K562 (cell line): Measurements from ENCODE around the gene GZMM.

Experiments
- BHLHE40 ChIP-seq: IDR thresholded peaks from 2 replicates; pipeline ENCODE4 v1.6.1; 2011; ENCODE audit warnings: low read length, improper control_type of control experiment
- CBX5 ChIP-seq: IDR thresholded peaks from 2 replicates; pipeline ENCODE4 v1.6.1; 2014; ENCODE audit warnings: low read depth, borderline replicate concordance
- CEBPB ChIP-seq: fragments of 450-650 bp; IDR thresholded peaks from 2 replicates; pipeline ENCODE4 v1.6.1; 2016; ENCODE audit warnings: missing genetic modification characterization, missing compliant biosample characterization
- CHD2 ChIP-seq: IDR thresholded peaks from 2 replicates; pipeline ENCODE4 v1.6.1; 2011; ENCODE audit warnings: low read depth, low read length
- CREM ChIP-seq: IDR thresholded peaks from 2 replicates; pipeline ENCODE4 v1.6.1; 2014; ENCODE audit warnings: antibody characterized with exemption, low read depth
- CTCF ChIP-seq, 3 experiments: IDR thresholded peaks in 2 of 3; conservative IDR thresholded peaks in 1 of 3; 2 replicates each; pipeline ENCODE4 v1.5.1; 2011 to 2012; ENCODE audit warnings: low read length in 3 of 3, mild to moderate bottlenecking in 3 of 3, control low read depth in 2 of 3, improper control_type of control experiment in 1 of 3, inconsistent platforms in 1 of 3, low read depth in 1 of 3, mixed read lengths in 1 of 3, moderate library complexity in 1 of 3; ENCODE audit not compliant: insufficient read depth in 2 of 3
- DEAF1 ChIP-seq: fragments of 450-650 bp; formaldehyde crosslinking; IDR thresholded peaks from 2 replicates; pipeline ENCODE4 v1.4.0; 2020; ENCODE audit warnings: mild to moderate bottlenecking, moderate library complexity
- FOXK1 ChIP-seq: sonication (generic); formaldehyde crosslinking; IDR thresholded peaks from 2 replicates; pipeline ENCODE4 v1.8.0; 2022; ENCODE audit warnings: missing genetic modification reagents, mild to moderate bottlenecking, borderline replicate concordance
- JUN ChIP-seq, 2 experiments: sonication (generic) in 1 of 2; formaldehyde crosslinking in 1 of 2; IDR thresholded peaks; 2 replicates each; pipeline versions ENCODE4 v1.6.1 to v1.8.0; 2012 to 2022; ENCODE audit warnings: borderline replicate concordance in 2 of 2, mild to moderate bottlenecking in 2 of 2, improper control_type of control experiment in 1 of 2, low read depth in 1 of 2, low read length in 1 of 2, missing genetic modification reagents in 1 of 2
- MEF2A ChIP-seq: IDR thresholded peaks from 2 replicates; pipeline ENCODE4 v1.6.1; 2011; ENCODE audit warnings: low read depth, mild to moderate bottlenecking, low read length, moderate library complexity; ENCODE audit not compliant: control insufficient read depth
- NFRKB ChIP-seq: fragments of 450-650 bp; IDR thresholded peaks from 2 replicates; pipeline ENCODE4 v1.6.1; 2016; ENCODE audit warnings: low read depth
- TCF3 ChIP-seq: sonication (generic); formaldehyde crosslinking; IDR thresholded peaks from 2 replicates; pipeline ENCODE4 v1.4.0; 2020; ENCODE audit warnings: mild to moderate bottlenecking, missing genetic modification reagents
- ZKSCAN3 ChIP-seq: fragments of 250-450 bp; sonication (Bioruptor Pico); IDR thresholded peaks from 2 replicates; pipeline ENCODE4 v1.4.0; 2020
- TF ChIP-seq, protein P1 (sequence below): fragments of 250-450 bp; sonication (Bioruptor Pico); IDR thresholded peaks from 2 replicates; pipeline ENCODE4 v1.4.0; 2020; ENCODE audit warnings: mild to moderate bottlenecking, moderate library complexity

DNA sequence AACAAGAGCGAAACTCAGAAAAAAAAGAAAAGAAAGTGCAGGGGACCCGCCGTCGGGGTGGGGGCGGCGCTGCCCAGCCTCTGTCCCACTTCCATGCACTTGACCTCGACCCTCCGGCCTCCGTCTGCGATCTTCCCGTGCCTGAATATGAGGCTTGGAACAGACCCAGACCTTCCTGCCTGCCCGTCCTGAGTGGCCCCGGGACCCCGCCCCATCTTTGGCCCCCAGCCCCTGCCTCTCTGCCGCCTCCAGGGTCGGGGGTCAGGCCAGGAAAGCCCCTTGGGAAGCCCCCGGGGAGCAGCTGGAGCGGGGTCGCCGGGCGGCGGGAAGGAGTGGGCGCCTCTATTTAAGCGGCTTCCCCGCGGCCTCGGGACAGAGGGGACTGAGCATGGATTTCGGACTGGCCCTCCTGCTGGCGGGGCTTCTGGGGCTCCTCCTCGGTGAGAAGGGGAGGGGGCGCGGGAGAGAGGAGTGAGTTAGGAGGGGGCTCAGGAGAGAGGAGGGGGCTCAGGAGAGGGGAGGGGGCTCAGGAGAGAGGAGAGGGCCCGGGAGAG is 47.7 kb upstream of the GZMM start, which contains the start of gene MADCAM1:
- no peak for TF ChIP-seq CEBPB (tag)
- no peak for TF ChIP-seq CBX5
- no peak for TF ChIP-seq CTCF (IDR thresholded peaks at IDR 0.05 in 2 of 3, conservative IDR thresholded peaks at IDR 0.05 in 1 of 3; ENCODE audit: insufficient read depth in 2 of 3, low read depth in 1 of 3, low read length in 3 of 3)
- TF ChIP-seq BHLHE40: no peak
- TF ChIP-seq MEF2A: no peak
- no peak for TF ChIP-seq FOXK1 (CRISPR knock-in tag)
- TF ChIP-seq TCF3 (CRISPR knock-in tag): no peak
- no peak for TF ChIP-seq CHD2
- TF ChIP-seq JUN (IDR thresholded peaks at IDR 0.05; ENCODE audit: borderline replicate concordance, low read depth, low read length): no peak
- TF ChIP-seq JUN (CRISPR knock-in tag; IDR thresholded peaks at IDR 0.05; ENCODE audit: borderline replicate concordance): no peak
- TF ChIP-seq ZKSCAN3 (CRISPR knock-in tag): no peak
- no peak for TF ChIP-seq DEAF1 (CRISPR knock-in tag)
- TF ChIP-seq CREM: no peak
- TF ChIP-seq NFRKB: no peak
- TF ChIP-seq, protein P1, sequence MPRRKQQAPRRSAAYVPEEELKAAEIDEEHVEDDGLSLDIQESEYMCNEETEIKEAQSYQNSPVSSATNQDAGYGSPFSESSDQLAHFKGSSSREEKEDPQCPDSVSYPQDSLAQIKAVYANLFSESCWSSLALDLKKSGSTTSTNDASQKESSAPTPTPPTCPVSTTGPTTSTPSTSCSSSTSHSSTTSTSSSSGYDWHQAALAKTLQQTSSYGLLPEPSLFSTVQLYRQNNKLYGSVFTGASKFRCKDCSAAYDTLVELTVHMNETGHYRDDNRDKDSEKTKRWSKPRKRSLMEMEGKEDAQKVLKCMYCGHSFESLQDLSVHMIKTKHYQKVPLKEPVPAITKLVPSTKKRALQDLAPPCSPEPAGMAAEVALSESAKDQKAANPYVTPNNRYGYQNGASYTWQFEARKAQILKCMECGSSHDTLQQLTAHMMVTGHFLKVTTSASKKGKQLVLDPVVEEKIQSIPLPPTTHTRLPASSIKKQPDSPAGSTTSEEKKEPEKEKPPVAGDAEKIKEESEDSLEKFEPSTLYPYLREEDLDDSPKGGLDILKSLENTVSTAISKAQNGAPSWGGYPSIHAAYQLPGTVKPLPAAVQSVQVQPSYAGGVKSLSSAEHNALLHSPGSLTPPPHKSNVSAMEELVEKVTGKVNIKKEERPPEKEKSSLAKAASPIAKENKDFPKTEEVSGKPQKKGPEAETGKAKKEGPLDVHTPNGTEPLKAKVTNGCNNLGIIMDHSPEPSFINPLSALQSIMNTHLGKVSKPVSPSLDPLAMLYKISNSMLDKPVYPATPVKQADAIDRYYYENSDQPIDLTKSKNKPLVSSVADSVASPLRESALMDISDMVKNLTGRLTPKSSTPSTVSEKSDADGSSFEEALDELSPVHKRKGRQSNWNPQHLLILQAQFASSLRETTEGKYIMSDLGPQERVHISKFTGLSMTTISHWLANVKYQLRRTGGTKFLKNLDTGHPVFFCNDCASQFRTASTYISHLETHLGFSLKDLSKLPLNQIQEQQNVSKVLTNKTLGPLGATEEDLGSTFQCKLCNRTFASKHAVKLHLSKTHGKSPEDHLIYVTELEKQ (CRISPR knock-in tag): no peak
